ENCODE results near the gene MTSS2. TPM values are rescaled to one million over a fixed set of nuclear protein-coding genes. Genes with fewer than 3 reads are reported as not detected.

MTSS2 gene
- total and polyA plus RNA-seq, 2 donors from 2014 or later = 19.2 to 33.0 TPM

DNA sequence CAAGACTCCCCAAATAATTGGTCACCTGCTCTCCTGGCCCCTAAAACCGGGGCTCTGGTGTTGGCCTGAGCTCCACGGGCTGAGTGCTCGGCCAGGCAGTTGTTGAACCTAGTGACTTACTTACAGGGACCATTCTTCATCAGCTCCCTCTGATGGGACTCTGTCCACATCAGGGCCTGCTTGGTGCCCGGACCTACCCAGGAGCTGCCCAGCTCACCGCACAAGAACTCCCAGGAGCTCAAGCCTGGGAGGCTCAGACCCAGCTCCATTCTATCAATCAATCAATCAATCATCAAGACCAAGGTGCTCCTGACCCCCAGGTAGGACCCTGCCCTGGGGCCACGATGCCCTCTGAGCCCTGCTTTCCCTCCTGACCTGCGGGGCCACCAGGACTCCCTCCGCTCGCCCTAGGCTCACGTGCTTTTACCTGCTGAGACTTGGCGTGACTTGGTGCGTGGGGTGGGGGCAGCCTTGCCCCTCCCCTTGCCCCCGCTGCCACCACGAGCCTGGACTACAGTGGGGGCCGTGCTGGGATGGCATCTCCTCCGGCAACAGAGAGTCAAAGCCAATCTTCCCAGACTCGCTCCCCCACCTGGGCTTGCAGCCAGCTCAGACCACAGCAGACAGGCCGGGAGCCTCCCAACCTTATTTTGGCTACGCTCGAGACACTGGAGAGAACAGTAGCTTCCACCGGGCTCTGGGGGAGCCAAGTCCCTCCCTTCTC lies 23.8 kb downstream of the MTSS2 start:
- no peaks in the 10 kb centered on the region for H3K9me3 ChIP-seq (ENCODE audit: control insufficient read depth in 2 of 3, insufficient read depth in 1 of 3, low read length in 3 of 3)
- no peak for FAIRE-seq
- H3K27me3 ChIP-seq (ENCODE audit: control insufficient read depth, insufficient read depth, low read length) = no peaks in the 10 kb centered on the region
- H3K4me3 ChIP-seq (ENCODE audit: low read length in 3 of 3) = no peak overlapping the region
- no peak overlapping the region for H3K27ac ChIP-seq (ENCODE audit: low read depth in 2 of 2, low read length in 2 of 2)
- H3K4me1 ChIP-seq (ENCODE audit: control insufficient read depth in 2 of 3, insufficient read depth in 2 of 3, low read depth in 1 of 3, low read length in 3 of 3) = no peaks in the 10 kb centered on the region
- H3K36me3 ChIP-seq (ENCODE audit: control insufficient read depth in 2 of 3, insufficient read depth in 3 of 3, low read length in 3 of 3) = peaks cover 2 to 16% (median 4%) of the 10 kb centered on the region in 3 donors
- H3K9ac ChIP-seq (ENCODE audit: low read length in 3 of 3) = no peak overlapping the region
- intact Hi-C loops (cut with DNase I) = no loop called here
- TF ChIP-seq, protein P1, sequence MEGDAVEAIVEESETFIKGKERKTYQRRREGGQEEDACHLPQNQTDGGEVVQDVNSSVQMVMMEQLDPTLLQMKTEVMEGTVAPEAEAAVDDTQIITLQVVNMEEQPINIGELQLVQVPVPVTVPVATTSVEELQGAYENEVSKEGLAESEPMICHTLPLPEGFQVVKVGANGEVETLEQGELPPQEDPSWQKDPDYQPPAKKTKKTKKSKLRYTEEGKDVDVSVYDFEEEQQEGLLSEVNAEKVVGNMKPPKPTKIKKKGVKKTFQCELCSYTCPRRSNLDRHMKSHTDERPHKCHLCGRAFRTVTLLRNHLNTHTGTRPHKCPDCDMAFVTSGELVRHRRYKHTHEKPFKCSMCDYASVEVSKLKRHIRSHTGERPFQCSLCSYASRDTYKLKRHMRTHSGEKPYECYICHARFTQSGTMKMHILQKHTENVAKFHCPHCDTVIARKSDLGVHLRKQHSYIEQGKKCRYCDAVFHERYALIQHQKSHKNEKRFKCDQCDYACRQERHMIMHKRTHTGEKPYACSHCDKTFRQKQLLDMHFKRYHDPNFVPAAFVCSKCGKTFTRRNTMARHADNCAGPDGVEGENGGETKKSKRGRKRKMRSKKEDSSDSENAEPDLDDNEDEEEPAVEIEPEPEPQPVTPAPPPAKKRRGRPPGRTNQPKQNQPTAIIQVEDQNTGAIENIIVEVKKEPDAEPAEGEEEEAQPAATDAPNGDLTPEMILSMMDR (IDR thresholded peaks at IDR 0.05; ENCODE audit: borderline replicate concordance, extremely low read depth, insufficient read depth) = no peak
- DNase-seq = no peak

DNA sequence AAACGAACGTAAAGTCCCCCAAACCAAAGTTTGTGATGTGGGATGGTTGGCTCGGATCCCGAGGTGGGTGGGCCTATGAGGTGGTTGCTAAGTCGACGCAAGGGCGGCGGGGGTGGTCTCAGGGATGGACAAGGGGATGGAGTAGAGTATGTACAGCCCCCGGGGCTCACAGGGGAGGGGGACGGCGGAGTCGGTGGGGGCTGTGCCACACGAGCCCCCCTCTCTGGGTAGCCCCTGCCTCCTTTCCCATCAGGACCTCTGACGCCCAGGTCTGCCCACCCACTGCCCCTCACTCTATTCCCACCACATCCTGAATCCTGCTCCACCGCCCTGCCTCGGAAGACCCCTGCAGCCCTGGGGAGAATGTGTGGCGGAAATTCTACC lies 24.3 kb downstream of the MTSS2 start:
- TF ChIP-seq, protein P1 (IDR thresholded peaks at IDR 0.05; ENCODE audit: borderline replicate concordance, extremely low read depth, insufficient read depth) = no peak
- Histone ChIP-seq H3K9ac (ENCODE audit: low read length in 3 of 3) (no peak overlapping the region), H3K27ac (ENCODE audit: low read depth in 2 of 2, low read length in 2 of 2) (no peak overlapping the region), H3K4me1 (ENCODE audit: control insufficient read depth in 2 of 3, insufficient read depth in 2 of 3, low read depth in 1 of 3, low read length in 3 of 3) (no peaks in the 10 kb centered on the region), H3K4me3 (ENCODE audit: low read length in 3 of 3) (no peak overlapping the region), H3K27me3 (ENCODE audit: control insufficient read depth, insufficient read depth, low read length) (no peaks in the 10 kb centered on the region), H3K9me3 (ENCODE audit: control insufficient read depth in 2 of 3, insufficient read depth in 1 of 3, low read length in 3 of 3) (no peaks in the 10 kb centered on the region), H3K36me3 (ENCODE audit: control insufficient read depth in 2 of 3, insufficient read depth in 3 of 3, low read length in 3 of 3) (peaks cover 0 to 12% (median 4%) of the 10 kb centered on the region in 3 donors)
- intact Hi-C loops (cut with DNase I) = no loop called here
- no peak for FAIRE-seq
- DNase-seq = no peak

GRCh38 chr16:70660672-70661350 lies 25.0 kb downstream of the MTSS2 start:
- no peaks in the 10 kb centered on the region for H3K4me1 ChIP-seq (ENCODE audit: control insufficient read depth in 2 of 3, insufficient read depth in 2 of 3, low read depth in 1 of 3, low read length in 3 of 3)
- FAIRE-seq (no peak), DNase-seq (no peak)
- TF ChIP-seq, protein P1 (IDR thresholded peaks at IDR 0.05; ENCODE audit: borderline replicate concordance, extremely low read depth, insufficient read depth) = no peak
- H3K9me3 ChIP-seq (ENCODE audit: control insufficient read depth in 2 of 3, insufficient read depth in 1 of 3, low read length in 3 of 3) = no peaks in the 10 kb centered on the region
- no peak overlapping the region for H3K27ac ChIP-seq (ENCODE audit: low read depth in 2 of 2, low read length in 2 of 2)
- H3K36me3 ChIP-seq (ENCODE audit: control insufficient read depth in 2 of 3, insufficient read depth in 3 of 3, low read length in 3 of 3) = peaks cover 0 to 6% (median 4%) of the 10 kb centered on the region in 3 donors
- H3K27me3 ChIP-seq (ENCODE audit: control insufficient read depth, insufficient read depth, low read length) = no peaks in the 10 kb centered on the region
- H3K9ac ChIP-seq (ENCODE audit: low read length in 3 of 3) = no peak overlapping the region
- no peak overlapping the region for H3K4me3 ChIP-seq (ENCODE audit: low read length in 3 of 3)
- intact Hi-C loops (cut with DNase I) = no loop called here

Data from kidney (tissue), 14 donors.